Calu3 (cell line): Measurements from ENCODE around the gene AK5. TPM values are rescaled to one million over a fixed set of nuclear protein-coding genes. Genes with fewer than 3 reads are reported as not detected.

Experiments
- BruUV-seq: library from RNA; stranded (reverse); fragments of 400-500 nt; replicated peaks from 2 replicates; lab custom pipeline; 2021; lab: Mats Ljungman, UMichigan
- CTCF ChIA-PET: fragments of 300-600 bp; sonication (Branson Sonifier 250); formaldehyde crosslinking; loops from one replicate; lab custom pipeline; 2022; ENCODE audit warnings: antibody characterized with exemption; lab: Charles Lee
- DNase-seq: peaks from one replicate; pipeline ENCODE4 v3.0.0; 2022
- H3K27ac Mint-ChIP-seq: one replicate; pipeline ENCODE4 v1.8.0; 2022; ENCODE audit warnings: mixed read lengths; ENCODE audit not compliant: unreplicated experiment
- H3K27me3 Mint-ChIP-seq: one replicate; pipeline ENCODE4 v1.8.0; 2022; ENCODE audit warnings: mixed read lengths; ENCODE audit not compliant: unreplicated experiment
- H3K36me3 Mint-ChIP-seq: one replicate; pipeline ENCODE4 v1.8.0; 2022; ENCODE audit warnings: mild to moderate bottlenecking, moderate library complexity, mixed read lengths; ENCODE audit not compliant: insufficient read depth, unreplicated experiment
- H3K4me1 Mint-ChIP-seq: one replicate; pipeline ENCODE4 v1.8.0; 2022; ENCODE audit warnings: mild to moderate bottlenecking, low read depth, mixed read lengths; ENCODE audit not compliant: unreplicated experiment
- H3K4me3 Mint-ChIP-seq: one replicate; pipeline ENCODE4 v1.8.0; 2022; ENCODE audit warnings: mild to moderate bottlenecking, low read depth, moderate library complexity, mixed read lengths; ENCODE audit not compliant: unreplicated experiment
- H3K9me3 Mint-ChIP-seq: one replicate; pipeline ENCODE4 v1.8.0; 2022; ENCODE audit warnings: low read depth, mixed read lengths; ENCODE audit not compliant: unreplicated experiment
- intact Hi-C: fragments of 100-400 bp; cut with micrococcal nuclease; formaldehyde crosslinking; loops from one replicate; pipeline ENCODE4 v1.10.0; 2022; ENCODE audit not compliant: unreplicated experiment
- total RNA-seq: library from RNA; stranded (reverse); gene quantifications from 2 replicates; pipeline ENCODE4 v1.2.3, GENCODE V29; 2022
- TF ChIP-seq, protein P1 (sequence below): fragments of 200-600 bp; IDR thresholded peaks from one replicate; pipeline ENCODE4 v1.8.0; 2022; ENCODE audit warnings: antibody characterized with exemption; ENCODE audit not compliant: unreplicated experiment

AK5 gene
- total RNA-seq, 1 experiment from 2014 or later: not detected

DNA sequence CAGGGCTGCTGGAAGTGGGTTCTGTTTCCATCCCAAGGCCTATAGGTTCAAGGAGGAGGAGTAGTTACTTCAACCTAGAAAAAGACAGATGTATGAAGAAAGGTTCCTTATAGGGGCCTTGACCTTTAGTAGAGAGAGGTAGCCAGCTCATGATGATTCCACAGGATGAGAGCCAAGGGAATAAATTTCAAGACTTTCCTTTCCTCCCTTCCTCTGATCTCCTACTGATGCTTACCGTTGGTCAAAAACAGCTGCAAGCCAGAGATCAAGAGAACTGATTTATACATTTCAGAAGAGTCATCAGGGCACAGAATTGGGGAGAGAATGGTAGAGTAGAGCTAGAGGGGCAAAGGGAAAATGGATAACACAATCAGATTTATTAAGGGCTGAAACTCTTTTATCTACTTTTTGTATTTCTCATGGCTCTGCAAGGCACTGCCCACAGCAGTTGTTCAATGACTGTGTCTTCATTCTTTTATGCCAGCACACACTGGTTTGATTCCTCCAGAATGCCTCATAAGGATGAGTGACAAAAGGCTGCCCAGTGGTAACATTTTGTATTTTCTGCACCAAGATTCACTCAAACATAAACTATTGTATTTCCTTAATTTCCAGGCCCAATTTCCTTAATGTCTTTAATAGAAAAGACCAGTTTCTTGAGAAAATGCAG lies 37.4 kb downstream of the AK5 start:
- no peak for DNase-seq
- peaks cover 5% of the 10 kb centered on the region for H3K36me3 Mint-ChIP-seq
- no peaks in the 10 kb centered on the region for H3K27me3 Mint-ChIP-seq
- BruUV-seq: no TSS peak
- no peak overlapping the region for H3K4me3 Mint-ChIP-seq
- H3K27ac Mint-ChIP-seq: no peak overlapping the region
- peaks cover 7% of the 10 kb centered on the region for H3K4me1 Mint-ChIP-seq
- TF ChIP-seq, protein P1, sequence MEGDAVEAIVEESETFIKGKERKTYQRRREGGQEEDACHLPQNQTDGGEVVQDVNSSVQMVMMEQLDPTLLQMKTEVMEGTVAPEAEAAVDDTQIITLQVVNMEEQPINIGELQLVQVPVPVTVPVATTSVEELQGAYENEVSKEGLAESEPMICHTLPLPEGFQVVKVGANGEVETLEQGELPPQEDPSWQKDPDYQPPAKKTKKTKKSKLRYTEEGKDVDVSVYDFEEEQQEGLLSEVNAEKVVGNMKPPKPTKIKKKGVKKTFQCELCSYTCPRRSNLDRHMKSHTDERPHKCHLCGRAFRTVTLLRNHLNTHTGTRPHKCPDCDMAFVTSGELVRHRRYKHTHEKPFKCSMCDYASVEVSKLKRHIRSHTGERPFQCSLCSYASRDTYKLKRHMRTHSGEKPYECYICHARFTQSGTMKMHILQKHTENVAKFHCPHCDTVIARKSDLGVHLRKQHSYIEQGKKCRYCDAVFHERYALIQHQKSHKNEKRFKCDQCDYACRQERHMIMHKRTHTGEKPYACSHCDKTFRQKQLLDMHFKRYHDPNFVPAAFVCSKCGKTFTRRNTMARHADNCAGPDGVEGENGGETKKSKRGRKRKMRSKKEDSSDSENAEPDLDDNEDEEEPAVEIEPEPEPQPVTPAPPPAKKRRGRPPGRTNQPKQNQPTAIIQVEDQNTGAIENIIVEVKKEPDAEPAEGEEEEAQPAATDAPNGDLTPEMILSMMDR: no peak
- intact Hi-C loops: loop anchor here (10.0 kb wide), 2 partner anchors 216 to 1164 kb away; no protein-coding TSS in a partner anchor
- CTCF ChIA-PET: interaction anchor here (0.6 kb wide), 1 partner anchor 77 kb away, joined by 6 read pairs; no protein-coding TSS in a partner anchor
- H3K9me3 Mint-ChIP-seq: peaks cover 2% of the 10 kb centered on the region

DNA sequence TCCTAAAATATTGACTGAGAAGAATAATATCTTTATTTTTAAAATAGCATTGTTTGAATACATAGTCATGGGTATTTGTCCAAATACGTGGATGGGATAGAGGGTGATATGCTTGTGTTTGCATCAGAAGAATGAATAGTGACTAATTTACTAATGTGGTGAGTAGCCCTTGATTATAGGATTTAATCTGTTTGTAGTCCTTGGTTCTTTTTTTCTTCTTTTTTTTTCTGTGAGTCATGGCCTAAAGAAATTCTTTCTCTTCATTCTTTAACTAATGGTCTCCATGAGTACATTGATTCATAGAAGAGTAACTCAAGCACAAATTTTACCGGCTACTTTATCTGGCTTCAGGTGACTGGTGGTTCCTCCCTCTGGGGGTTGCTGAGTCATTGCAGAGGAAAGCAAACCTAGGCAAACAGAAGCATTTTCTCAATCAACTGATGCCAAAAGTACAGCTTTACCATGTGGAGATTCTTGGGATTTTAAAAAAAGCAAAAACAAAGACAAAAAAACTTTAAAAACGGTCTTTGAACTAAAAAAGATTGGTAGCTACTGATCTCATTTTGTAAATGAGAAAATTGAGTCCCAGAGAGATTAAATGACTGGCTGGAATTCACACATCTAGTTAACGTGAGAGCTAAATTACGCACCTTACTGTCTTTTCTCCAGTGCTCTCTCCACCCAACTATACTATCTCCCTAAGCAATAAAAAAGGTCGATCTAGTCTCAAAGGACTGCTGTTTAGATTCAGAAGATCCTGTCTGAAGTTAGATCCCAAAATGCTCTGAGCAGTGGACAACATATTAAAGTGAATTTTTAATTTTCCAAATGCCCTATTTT lies 40.5 kb downstream of the AK5 start:
- BruUV-seq: no TSS peak
- TF ChIP-seq, protein P1: no peak
- intact Hi-C loops: no loop called here
- Mint-ChIP-seq H3K36me3 (peaks cover 5% of the 10 kb centered on the region), H3K4me1 (peaks cover 7% of the 10 kb centered on the region), H3K4me3 (no peak overlapping the region), H3K9me3 (peaks cover 2% of the 10 kb centered on the region), H3K27ac (peak overlapping the region; percentile 3), H3K27me3 (no peaks in the 10 kb centered on the region)
- CTCF ChIA-PET: interaction anchor here (0.8 kb wide), 1 partner anchor 11 kb away, joined by 3 read pairs; no protein-coding TSS in a partner anchor
- DNase-seq: peak; percentile 28

DNA sequence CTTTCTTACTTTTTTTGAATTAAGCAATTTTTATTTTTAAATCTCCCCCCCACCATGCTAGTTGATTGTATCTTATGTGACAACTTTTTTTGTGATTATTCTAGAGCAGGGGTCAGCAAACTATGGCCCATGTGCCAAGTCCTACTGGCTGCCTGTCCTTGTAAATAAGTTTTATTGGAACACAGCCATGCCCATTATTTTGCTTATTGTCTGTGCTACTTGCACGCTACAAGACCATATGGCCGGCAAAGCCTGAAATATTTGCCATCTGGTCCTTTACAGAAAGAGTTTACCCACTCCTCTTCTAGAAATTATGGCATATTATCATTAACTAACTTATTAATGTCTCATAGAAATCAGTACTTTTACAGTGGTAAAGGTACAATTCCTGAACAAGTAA lies 51.7 kb downstream of the AK5 start:
- no TSS peak for BruUV-seq
- TF ChIP-seq, protein P1: no peak
- H3K36me3 Mint-ChIP-seq: no peaks in the 10 kb centered on the region
- DNase-seq: no peak
- H3K4me1 Mint-ChIP-seq: no peaks in the 10 kb centered on the region
- no peaks in the 10 kb centered on the region for H3K9me3 Mint-ChIP-seq
- H3K27me3 Mint-ChIP-seq: no peaks in the 10 kb centered on the region
- CTCF ChIA-PET: no interaction called here
- no peak overlapping the region for H3K4me3 Mint-ChIP-seq
- H3K27ac Mint-ChIP-seq: no peak overlapping the region
- intact Hi-C loops: no loop called here

DNA sequence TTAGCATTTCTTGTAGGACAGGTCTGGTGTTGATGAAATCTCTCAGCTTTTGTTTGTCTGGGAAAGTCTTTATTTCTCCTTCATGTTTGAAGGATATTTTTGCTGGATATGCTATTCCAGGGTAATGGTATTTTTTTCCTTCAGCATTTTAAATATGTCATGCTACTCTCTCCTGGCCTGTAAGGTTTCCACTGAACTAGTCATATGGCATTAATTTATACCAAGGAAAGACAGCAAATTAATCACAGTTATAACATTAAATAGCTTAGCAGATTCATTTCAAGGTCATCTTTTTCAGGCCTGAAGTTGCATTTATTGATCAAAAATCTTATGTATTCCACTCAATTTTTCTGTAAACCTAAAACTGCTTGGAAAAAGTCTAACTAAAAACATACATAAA lies 54.9 kb downstream of the AK5 start:
- no peaks in the 10 kb centered on the region for H3K27me3 Mint-ChIP-seq
- intact Hi-C loops: no loop called here
- CTCF ChIA-PET: no interaction called here
- no peaks in the 10 kb centered on the region for H3K36me3 Mint-ChIP-seq
- H3K9me3 Mint-ChIP-seq: no peaks in the 10 kb centered on the region
- H3K27ac Mint-ChIP-seq: no peak overlapping the region
- TF ChIP-seq, protein P1: no peak
- H3K4me1 Mint-ChIP-seq: no peaks in the 10 kb centered on the region
- no TSS peak for BruUV-seq
- H3K4me3 Mint-ChIP-seq: no peak overlapping the region
- DNase-seq: no peak
